HG03196 (cell line): ENCODE data around the gene EXTL1.
"Not testable (repeated sequence)": the region's sequence is repeated elsewhere in the genome, so short reads cannot be mapped to it uniquely, and the experiment has no call there.

Experiments
- ATAC-seq: cut with Tn5 transposase; IDR thresholded peaks from one replicate; pipeline ENCODE4 v1.9.1; 2021; ENCODE audit not compliant: unreplicated experiment

The EXTL1 gene

DNA sequence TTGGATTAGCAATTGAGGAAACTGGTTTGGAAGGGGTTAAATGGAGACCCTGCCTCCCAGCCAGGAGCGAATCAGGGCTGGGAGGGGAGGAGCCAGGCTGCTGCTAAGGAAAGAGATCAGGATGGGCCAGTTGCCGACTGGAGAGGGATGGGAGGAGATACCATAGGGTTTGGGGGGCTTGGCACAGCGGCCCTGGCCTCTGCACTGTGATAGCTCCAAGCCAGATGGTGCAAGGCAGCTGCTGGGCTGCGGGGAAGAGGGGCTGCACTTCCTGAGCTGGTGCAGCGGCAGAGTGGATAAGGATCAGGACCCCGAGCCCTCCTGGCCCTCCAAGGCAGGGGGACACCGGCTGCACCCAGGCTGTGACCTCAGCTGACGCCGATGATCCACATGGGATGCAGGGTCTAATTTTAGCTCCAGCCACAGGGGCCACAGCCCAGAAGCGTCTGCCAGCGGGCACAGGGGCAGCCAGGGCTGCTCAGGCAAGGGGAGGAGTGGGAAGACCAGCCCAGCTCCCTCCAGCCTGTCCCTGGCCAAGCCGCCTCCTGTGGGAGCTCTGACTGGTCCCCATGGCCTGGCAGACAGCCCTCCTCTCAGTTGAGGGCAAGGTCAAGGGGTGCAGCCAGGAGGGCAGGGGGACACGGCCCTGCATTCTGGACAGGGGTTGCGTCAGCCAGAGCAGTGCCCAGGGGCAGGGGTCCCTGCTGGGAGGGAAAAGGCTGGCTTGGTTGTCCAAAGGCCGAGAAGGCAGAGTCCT lies at the start of gene EXTL1:
EXTL1 (plus strand) TSS at position 129 of the 757 bp plus-strand sequence. CDS start 872 bp downstream, outside the sequence.
- no peak for ATAC-seq

DNA sequence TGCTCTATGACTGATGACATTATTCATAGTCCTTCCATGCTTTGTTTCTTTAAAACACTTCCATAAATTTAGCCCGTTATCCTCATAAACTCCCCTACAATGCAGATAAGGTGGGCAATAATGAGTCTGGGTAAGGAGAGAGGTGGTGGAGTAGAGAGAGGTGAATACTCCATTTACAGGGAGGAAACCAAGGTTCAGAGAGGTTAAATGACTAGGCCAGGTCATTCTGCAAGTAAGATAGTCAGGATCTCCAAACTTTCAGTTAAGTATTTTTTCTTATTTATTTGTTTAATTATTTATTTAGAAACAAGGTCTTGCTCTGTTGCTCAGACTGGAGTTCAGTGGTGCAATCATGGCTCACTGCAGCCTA lies 49.8 kb upstream of the EXTL1 start:
- no peak for ATAC-seq

GRCh38 chr1:25973610-25974321 lies 47.8 kb upstream of the EXTL1 start:
- ATAC-seq: no peak

DNA sequence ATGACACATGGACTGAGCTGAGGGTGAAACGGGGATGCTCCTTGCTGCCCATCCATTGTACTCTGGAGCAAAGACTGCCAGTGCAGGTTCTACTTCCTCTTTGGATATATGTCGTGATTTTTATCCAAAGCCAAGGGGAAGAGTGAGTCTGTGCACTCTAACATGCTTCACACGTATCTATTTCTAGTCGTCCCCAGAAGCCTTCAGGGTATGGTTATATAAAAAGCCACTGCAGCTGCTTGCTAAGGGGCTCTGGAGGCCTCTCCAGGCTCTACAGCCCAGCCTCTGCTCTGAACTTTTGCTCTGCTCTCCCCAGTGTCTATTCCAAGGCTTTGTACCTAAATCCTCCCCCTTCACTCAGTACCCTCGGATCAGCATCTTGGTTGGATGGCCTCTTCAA lies 43.8 kb upstream of the EXTL1 start:
- ATAC-seq: no peak

DNA sequence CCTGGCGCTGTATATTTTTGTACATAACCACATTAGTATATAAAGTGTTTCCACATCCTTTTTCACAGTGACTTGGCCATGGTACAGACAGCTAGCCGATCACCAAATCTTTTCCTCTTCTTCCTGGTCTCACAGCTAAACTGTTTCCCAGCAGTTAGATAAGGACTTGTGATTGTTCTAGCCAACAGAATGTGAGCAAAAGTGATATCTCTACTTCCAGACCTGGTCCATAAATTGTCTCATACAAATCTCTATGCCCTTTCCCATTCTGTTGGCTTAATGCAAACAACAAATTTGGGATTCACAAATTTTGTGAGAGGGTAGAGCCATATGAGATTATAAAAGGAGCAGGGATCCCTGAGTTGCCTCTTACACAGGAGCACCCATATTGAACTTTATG lies 43.2 kb upstream of the EXTL1 start:
- no peak for ATAC-seq

DNA sequence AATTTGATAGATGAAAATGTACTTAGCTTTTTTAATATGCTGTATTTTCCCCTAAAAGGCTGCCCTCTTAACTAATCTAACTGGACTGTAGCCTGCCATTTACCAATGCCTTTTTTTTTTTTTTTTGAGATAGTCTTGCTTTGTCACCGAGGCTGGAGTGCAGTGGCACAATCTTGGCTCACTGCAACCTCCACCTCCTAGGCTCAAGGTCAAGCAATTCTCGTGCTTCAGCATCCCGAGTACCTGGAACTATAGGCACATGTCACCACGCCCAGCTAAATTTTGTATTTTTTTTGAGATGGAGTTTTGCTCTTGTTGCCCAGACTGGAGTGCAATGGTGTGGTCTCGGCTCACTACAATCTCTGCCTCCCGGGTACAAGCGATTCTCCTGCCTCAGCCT lies 42.4 kb upstream of the EXTL1 start:
- no peak for ATAC-seq

DNA sequence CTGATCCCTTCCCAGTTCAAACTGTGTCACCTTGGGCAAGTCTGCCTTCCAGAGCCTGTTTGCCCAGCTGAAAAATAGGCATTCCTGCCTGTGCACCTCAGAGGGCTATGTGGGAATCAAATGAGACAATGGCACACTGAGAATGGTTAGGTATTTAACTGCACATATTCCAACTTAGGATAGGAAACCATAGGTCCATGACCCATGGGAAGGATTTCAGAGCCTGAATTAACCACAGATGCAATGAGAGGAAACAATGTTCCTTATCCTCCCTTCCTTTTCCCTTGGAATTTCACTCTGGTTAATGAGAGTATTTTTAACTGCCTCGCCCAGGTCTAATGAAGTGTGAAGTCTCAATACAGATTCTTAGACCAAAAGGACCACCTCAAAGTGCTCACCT lies 36.4 kb upstream of the EXTL1 start:
- ATAC-seq: no peak

DNA sequence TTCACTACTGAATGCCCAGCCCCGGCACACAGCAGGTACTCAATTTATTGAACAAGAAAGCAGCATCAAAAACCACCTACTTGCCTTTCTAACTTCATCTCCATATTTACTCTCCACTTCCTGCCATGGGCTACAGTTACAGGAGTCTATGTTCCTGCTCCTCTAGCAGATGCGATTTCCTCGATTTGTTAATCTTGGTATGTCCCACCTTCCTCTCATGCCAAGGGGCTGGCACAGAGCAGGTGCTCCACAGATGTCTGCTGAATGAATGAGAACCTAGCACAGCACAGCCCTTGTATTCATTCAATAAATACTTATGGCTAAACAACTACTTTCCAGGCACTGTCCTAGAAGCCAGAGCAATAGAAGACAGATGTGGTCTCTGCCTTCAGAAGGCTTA lies 35.9 kb upstream of the EXTL1 start:
- no peak for ATAC-seq

DNA sequence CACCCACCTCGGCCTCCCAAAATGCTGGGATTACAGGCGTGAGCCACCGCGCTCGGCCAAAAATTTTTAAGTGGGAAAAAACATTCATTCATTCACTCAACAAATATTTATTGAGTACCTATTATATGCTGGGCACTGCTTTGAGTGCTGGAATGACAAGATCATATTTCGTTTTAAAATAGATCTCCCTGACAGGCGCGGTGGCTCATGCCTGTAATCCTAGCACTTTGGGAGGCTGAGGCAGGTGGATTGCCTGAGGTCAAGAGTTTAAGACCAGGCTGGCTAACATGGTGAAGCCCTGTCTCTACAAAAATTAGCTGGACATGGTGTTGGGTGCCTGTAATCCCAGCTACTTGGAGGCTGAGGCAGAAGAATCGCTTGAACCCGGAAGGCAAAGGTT lies 34.8 kb upstream of the EXTL1 start:
- ATAC-seq: not testable (repeated sequence)

DNA sequence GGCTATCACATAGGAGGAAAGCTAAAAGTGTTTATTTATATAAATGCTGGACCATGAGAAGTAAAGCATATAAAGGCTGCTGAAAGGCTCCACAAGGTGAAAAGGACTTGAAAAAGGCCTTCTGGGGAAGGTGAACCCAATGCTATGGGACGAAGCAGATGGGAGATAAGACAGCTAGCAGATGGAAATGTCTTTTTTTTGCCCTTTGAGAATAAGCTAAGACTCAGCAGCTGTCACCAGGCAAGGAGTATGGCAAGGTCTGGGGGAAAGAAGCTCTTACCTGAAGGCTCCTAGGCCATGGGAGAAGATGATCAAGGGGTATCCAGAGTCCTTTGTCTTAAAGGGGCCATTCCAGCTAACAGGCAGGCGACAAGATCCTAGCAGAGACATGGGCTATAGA lies 33.6 kb upstream of the EXTL1 start:
- ATAC-seq: no peak

- no peak for ATAC-seq
These were observed 31.9 kb upstream of the EXTL1 start for GRCh38 chr1:25989440-25990234.

DNA sequence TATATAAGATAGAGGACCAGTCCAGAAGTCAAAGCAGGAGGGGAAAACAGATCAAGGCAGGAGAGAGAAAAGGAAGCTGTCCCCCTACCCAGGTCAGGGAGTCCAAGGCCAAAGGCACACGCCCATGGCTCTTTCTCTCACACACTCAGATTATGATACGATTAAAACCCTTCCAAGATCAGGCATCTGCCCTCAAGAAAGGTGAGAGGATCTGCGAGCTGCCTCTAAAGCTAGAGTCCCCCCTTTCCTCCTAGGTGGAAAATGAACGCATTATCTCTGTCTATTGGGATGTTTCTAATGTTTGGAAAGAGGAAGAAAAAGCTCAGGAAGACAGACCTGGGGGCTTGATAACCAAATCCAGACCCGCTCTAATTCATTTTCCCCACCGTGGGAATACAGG lies 31.3 kb upstream of the EXTL1 start:
- no peak for ATAC-seq

- no peak for ATAC-seq
These were observed 30.7 kb upstream of the EXTL1 start for GRCh38 chr1:25990702-25991395.

- no peak for ATAC-seq
These were observed 29.5 kb upstream of the EXTL1 start for GRCh38 chr1:25991937-25992688.

DNA sequence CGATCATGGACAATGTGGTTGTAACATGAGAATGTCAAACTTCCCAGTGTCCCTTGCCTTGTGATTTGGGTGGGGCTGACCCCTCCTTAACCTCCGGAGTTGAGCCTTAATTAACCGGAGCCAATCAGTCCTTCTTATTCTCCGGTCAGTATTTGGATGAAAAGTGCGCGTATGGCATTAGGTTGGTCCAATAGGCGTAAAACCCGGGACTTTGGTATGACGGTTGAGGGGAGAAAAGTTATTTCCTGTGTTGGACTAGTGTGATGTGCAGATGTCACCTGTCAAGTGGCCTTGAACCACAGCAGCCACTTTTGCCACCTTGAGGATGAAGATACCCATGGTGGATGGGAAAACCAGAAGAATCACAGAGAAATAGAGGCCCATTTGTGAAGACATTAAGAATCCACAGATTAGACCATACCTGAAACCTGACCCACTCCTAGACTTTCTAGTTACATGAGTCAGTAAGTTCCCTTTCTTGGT lies 28.8 kb upstream of the EXTL1 start:
- no peak for ATAC-seq

- ATAC-seq: no peak
These were observed 28.2 kb upstream of the EXTL1 start for GRCh38 chr1:25993197-25993951.

DNA sequence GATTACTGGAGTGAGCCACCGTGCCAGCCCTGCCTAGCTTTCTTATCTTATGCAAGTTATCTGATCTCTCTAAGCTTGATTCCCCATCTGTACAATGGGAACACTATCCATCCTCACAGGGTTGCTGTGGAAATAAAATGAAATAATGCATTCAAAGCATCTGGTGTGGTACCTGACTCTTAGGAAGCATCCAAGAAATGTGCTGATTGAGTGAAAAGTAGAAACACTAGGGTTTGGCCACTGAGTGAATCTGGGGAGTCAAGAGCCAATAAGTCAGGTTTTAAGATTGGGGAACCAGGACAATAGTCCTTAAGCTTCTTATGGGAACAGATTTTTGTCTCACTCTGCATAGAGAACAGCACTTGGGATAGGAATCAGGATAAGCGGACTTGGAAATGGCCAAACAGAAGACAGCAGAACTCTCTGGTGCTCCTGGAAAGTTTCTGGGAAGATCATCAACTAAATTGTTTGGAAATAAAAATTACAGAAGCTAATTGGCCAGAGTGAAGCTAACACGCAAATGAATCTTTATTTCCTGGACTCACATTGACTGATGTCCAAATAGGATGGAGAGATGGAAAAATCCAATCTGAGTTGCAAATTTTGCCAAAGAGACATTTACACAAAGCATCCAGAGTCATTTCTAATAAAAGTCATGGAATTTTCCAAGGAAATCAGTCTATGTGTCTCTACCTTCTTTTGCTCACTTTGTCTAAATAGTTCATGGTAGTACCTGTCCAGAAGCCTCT lies 27.0 kb upstream of the EXTL1 start:
- no peak for ATAC-seq

GRCh38 chr1:25996966-25997827 lies 24.4 kb upstream of the EXTL1 start:
- no peak for ATAC-seq
